ENCODE results near the gene TENM4.

- TF ChIP-seq REST (IDR thresholded peaks at IDR 0.05; ENCODE audit: borderline replicate concordance) (no peak), CTCF (IDR thresholded peaks at IDR 0.05; ENCODE audit: poor library complexity, severe bottlenecking) (no peak), EZH2 (IDR thresholded peaks at IDR 0.05; ENCODE audit: borderline replicate concordance, insufficient read depth, low read length, poor library complexity, severe bottlenecking) (no peak), POLR2AphosphoS5 (IDR thresholded peaks at IDR 0.05) (no peak), RAD21 (conservative IDR thresholded peaks at IDR 0.05) (no peak), TAF1 (IDR thresholded peaks at IDR 0.05; ENCODE audit: low read depth) (no peak), MXI1 (conservative IDR thresholded peaks at IDR 0.05; ENCODE audit: poor library complexity, severe bottlenecking) (no peak)
Measured at GRCh38 chr11:79076526-79077115, 364.2 kb downstream of the TENM4 start.
